Ovary (tissue), 3 donors: ENCODE results near the gene GYG2.

ENCODE experiments used
- EP300 ChIP-seq: sonication (generic); formaldehyde crosslinking; IDR thresholded peaks from one replicate; pipeline ENCODE4 v1.6.1; 2017; ENCODE audit warnings: antibody characterized with exemption
- TF ChIP-seq, protein P1 (sequence below), 3 donors: fragments of 450-650 bp in 2 of 3; fragments of 200-600 bp in 1 of 3; IDR thresholded peaks; one replicate each; pipeline versions ENCODE4 v1.5.1 to v1.8.0; 2016 to 2022; ENCODE audit warnings: antibody characterized with exemption in 3 of 3, mild to moderate bottlenecking in 1 of 3
- donor health status: DM: no; HTN: no; CAD: no.

DNA sequence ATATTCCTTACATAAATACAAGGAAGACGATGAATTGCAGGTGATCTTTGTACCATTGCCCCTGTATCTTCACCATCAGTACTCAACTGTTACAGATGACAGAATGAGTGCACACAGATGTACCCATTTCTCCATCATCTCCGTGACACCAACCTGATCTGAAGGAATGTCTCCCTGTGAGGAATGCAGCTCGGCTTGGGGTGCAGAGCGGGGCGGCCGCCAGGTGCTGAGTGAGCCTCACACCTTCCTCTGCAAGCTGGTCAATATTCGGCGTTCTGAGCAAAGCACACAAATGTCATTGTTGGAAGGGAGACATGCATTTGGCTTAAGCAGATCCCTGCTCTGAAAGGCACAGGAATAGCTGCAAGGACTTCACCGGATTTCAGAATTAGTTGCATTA is 93.0 kb downstream of the GYG2 start:
- TF ChIP-seq, protein P1, sequence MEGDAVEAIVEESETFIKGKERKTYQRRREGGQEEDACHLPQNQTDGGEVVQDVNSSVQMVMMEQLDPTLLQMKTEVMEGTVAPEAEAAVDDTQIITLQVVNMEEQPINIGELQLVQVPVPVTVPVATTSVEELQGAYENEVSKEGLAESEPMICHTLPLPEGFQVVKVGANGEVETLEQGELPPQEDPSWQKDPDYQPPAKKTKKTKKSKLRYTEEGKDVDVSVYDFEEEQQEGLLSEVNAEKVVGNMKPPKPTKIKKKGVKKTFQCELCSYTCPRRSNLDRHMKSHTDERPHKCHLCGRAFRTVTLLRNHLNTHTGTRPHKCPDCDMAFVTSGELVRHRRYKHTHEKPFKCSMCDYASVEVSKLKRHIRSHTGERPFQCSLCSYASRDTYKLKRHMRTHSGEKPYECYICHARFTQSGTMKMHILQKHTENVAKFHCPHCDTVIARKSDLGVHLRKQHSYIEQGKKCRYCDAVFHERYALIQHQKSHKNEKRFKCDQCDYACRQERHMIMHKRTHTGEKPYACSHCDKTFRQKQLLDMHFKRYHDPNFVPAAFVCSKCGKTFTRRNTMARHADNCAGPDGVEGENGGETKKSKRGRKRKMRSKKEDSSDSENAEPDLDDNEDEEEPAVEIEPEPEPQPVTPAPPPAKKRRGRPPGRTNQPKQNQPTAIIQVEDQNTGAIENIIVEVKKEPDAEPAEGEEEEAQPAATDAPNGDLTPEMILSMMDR (IDR thresholded peaks at IDR 0.05), result no peak
- no peak for TF ChIP-seq EP300
